GM19463 (cell line): ENCODE measurements around the gene FARP2.
"Not testable (repeated sequence)": the region's sequence is repeated elsewhere in the genome, so short reads cannot be mapped to it uniquely, and the experiment has no call there.

ENCODE experiments used
- ATAC-seq: cut with Tn5 transposase; IDR thresholded peaks from one replicate; pipeline ENCODE4 v1.9.1; 2021; ENCODE audit warnings: mild to moderate bottlenecking, moderate library complexity; ENCODE audit not compliant: unreplicated experiment

The FARP2 gene

GRCh38 chr2:241408849-241409248, 52.8 kb downstream of the FARP2 start:
- no peak for ATAC-seq

GRCh38 chr2:241410739-241411176, 54.7 kb downstream of the FARP2 start:
- no peak for ATAC-seq

- no peak for ATAC-seq
These were observed 56.1 kb downstream of the FARP2 start for GRCh38 chr2:241412144-241412543.

- ATAC-seq, result not testable (repeated sequence)
These were observed 57.4 kb downstream of the FARP2 start for GRCh38 chr2:241413501-241413900.

- ATAC-seq, result no peak
These were observed 58.0 kb downstream of the FARP2 start for GRCh38 chr2:241413929-241414580.

- ATAC-seq, result no peak
These were observed 59.1 kb downstream of the FARP2 start for GRCh38 chr2:241415196-241415595.

GRCh38 chr2:241417626-241418025, 61.5 kb downstream of the FARP2 start:
- ATAC-seq, result no peak

- no peak for ATAC-seq
These were observed 65.2 kb downstream of the FARP2 start for GRCh38 chr2:241421330-241421729.

- ATAC-seq, result not testable (repeated sequence)
These were observed 65.9 kb downstream of the FARP2 start for GRCh38 chr2:241421942-241422341.

GRCh38 chr2:241422350-241422749, 66.3 kb downstream of the FARP2 start:
- no peak for ATAC-seq

- ATAC-seq, result not testable (repeated sequence)
These were observed 67.4 kb downstream of the FARP2 start for GRCh38 chr2:241423489-241423888.

GRCh38 chr2:241425368-241425767, 69.3 kb downstream of the FARP2 start:
- ATAC-seq, result no peak

GRCh38 chr2:241430178-241430577, 74.1 kb downstream of the FARP2 start:
- no peak for ATAC-seq

GRCh38 chr2:241432824-241433448, 76.9 kb downstream of the FARP2 start:
- ATAC-seq, result no peak

GRCh38 chr2:241437179-241437578, 81.1 kb downstream of the FARP2 start:
- ATAC-seq, result no peak

GRCh38 chr2:241441492-241441891, 85.4 kb downstream of the FARP2 start:
- ATAC-seq, result no peak

GRCh38 chr2:241443486-241444223, 87.6 kb downstream of the FARP2 start:
- ATAC-seq, result no peak

GRCh38 chr2:241445426-241445825, 89.3 kb downstream of the FARP2 start:
- no peak for ATAC-seq

- not testable (repeated sequence) for ATAC-seq
These were observed 94.0 kb downstream of the FARP2 start for GRCh38 chr2:241450092-241450491.

- no peak for ATAC-seq
These were observed 95.9 kb downstream of the FARP2 start for GRCh38 chr2:241451840-241452506.

- not testable (repeated sequence) for ATAC-seq
These were observed 97.8 kb downstream of the FARP2 start for GRCh38 chr2:241453919-241454318.
